WTC11 (cell line): ENCODE measurements around the gene CEP72. TPM values are rescaled to one million over a fixed set of nuclear protein-coding genes. Genes with fewer than 3 reads are reported as not detected.

Source experiments
- ATAC-seq: fragments of 200-7000 bp; cut with Tn5 transposase; 2 replicates; pipeline ENCODE4 v1.10.0; 2021; ENCODE audit warnings: mild to moderate bottlenecking, moderate library complexity
- CTCF ChIA-PET: fragments of 300-600 bp; sonication (Branson Sonifier 250); formaldehyde crosslinking; loops from one replicate; lab custom pipeline; 2021; ENCODE audit warnings: antibody characterized with exemption; lab: Charles Lee
- POLR2A ChIA-PET: fragments of 350-600 bp; sonication (Branson Sonifier 250); formaldehyde crosslinking; loops from one replicate; lab custom pipeline; 2021; ENCODE audit warnings: antibody characterized with exemption; lab: Charles Lee
- DNase-seq: peaks from one replicate; pipeline ENCODE4 v3.0.0; 2021; ENCODE audit warnings: low spot score
- H3K27ac Mint-ChIP-seq: 2 replicates; pipeline ENCODE4 v1.8.0; 2021; ENCODE audit warnings: mixed read lengths
- H3K27me3 Mint-ChIP-seq: 2 replicates; pipeline ENCODE4 v1.8.0; 2021; ENCODE audit warnings: low read depth, mild to moderate bottlenecking, moderate library complexity, mixed read lengths
- H3K36me3 Mint-ChIP-seq: 2 replicates; pipeline ENCODE4 v1.8.0; 2021; ENCODE audit warnings: mixed read lengths
- H3K4me1 Mint-ChIP-seq: 2 replicates; pipeline ENCODE4 v1.8.0; 2022; ENCODE audit warnings: mixed read lengths
- H3K4me3 Mint-ChIP-seq: 2 replicates; pipeline ENCODE4 v1.8.0; 2021; ENCODE audit warnings: mild to moderate bottlenecking, moderate library complexity, mixed read lengths
- H3K9me3 Mint-ChIP-seq: 2 replicates; pipeline ENCODE4 v1.8.0; 2021; ENCODE audit warnings: mixed read lengths
- CBFB ChIP-seq: sonication (generic); formaldehyde crosslinking; IDR thresholded peaks from 2 replicates; pipeline ENCODE4 v1.8.1; 2022; ENCODE audit warnings: mild to moderate bottlenecking, low read depth, missing genetic modification reagents
- CREM ChIP-seq: sonication (generic); formaldehyde crosslinking; IDR thresholded peaks from 2 replicates; pipeline ENCODE4 v1.8.1; 2022; ENCODE audit warnings: mild to moderate bottlenecking, missing genetic modification reagents, moderate library complexity
- NR2C2 ChIP-seq: sonication (generic); formaldehyde crosslinking; IDR thresholded peaks from 2 replicates; pipeline ENCODE4 v1.8.0; 2022; ENCODE audit warnings: mild to moderate bottlenecking, missing genetic modification reagents
- RELA ChIP-seq: sonication (generic); formaldehyde crosslinking; IDR thresholded peaks from 2 replicates; pipeline ENCODE4 v1.8.1; 2022; ENCODE audit warnings: missing genetic modification reagents, mild to moderate bottlenecking, borderline replicate concordance
- ZNF423 ChIP-seq: fragments of 250-450 bp; sonication (Bioruptor Pico); IDR thresholded peaks from 2 replicates; pipeline ENCODE4 v2.1.2; 2022; ENCODE audit warnings: mild to moderate bottlenecking, moderate library complexity
- ZNF425 ChIP-seq: fragments of 250-450 bp; sonication (Bioruptor Pico); conservative IDR thresholded peaks from 2 replicates; pipeline ENCODE4 v1.9.0; 2021; ENCODE audit warnings: mild to moderate bottlenecking
- ZNF532 ChIP-seq: fragments of 250-450 bp; sonication (Bioruptor Pico); IDR thresholded peaks from 2 replicates; pipeline ENCODE4 v1.9.0; 2021; ENCODE audit warnings: mild to moderate bottlenecking, borderline replicate concordance
- total RNA-seq: library from RNA; stranded (reverse); gene quantifications from 3 replicates; pipeline ENCODE4 v1.2.3, GENCODE V29; 2021
- TF ChIP-seq, protein P1 (sequence below): sonication (generic); formaldehyde crosslinking; IDR thresholded peaks from 2 replicates; pipeline ENCODE4 v1.8.1; 2022; ENCODE audit warnings: low read depth, missing genetic modification reagents, borderline replicate concordance
- TF ChIP-seq, protein P2 (sequence below): sonication (generic); formaldehyde crosslinking; IDR thresholded peaks from 2 replicates; pipeline ENCODE4 v1.8.1; 2023; ENCODE audit warnings: mild to moderate bottlenecking, missing genetic modification reagents, moderate library complexity
- TF ChIP-seq, protein P3 (sequence below): sonication (generic); formaldehyde crosslinking; IDR thresholded peaks from 2 replicates; pipeline ENCODE4 v1.8.0; 2022; ENCODE audit warnings: mild to moderate bottlenecking, missing genetic modification reagents
- TF ChIP-seq, protein P4 (sequence below): sonication (generic); formaldehyde crosslinking; IDR thresholded peaks from 2 replicates; pipeline ENCODE4 v1.8.0; 2023; ENCODE audit warnings: mild to moderate bottlenecking, missing genetic modification reagents

Gene CEP72
- total RNA-seq, 1 experiment from 2014 or later, result 26.6 TPM

DNA sequence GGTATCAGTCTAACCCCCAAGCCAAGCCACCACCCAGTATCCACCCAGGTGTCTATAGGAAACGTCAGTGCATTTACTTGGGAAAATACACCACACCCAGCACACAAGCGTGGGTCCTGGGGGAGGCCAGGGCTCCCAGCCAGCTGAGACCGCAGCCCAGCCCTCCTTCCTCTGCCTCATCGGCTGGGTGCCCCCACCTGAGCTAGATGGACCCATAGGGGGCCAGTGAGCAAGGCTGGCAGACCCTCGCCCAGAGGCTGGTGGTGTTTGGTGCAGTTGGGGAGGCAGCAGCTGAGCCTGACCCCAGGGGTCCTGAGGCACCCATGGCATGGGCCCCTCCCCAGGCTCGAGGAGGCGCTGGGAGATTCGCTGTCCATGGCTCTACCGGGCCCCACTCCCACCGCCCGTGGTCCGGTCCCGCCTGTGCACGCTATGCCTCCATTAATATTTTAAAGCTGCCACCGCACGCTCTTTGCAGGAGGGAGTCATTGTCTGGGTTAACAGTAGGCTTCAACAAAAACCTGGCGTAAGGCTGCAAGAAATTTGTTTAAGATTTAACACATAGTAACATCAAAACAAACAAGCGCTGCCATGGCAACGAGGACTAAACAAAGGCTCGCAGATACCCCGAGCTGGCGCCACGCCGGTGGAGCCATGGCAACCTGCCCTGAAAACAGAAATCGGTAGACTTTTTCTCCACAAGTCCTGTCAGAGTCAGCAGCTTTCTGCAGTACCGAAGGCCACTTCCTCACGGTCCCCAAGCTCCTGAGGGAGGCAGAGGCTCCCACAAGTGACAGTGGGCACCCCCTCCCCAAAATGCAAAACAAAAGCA is 60.4 kb downstream of the CEP72 start:
- no peak for ATAC-seq
- peaks cover 17% of the 10 kb centered on the region for H3K27me3 Mint-ChIP-seq
- no peak overlapping the region for H3K27ac Mint-ChIP-seq
- no peaks in the 10 kb centered on the region for H3K9me3 Mint-ChIP-seq
- CTCF ChIA-PET, result interaction anchor here (0.8 to 2.1 kb wide), 2 partner anchors 85 to 220 kb away, joined by 4 to 8 read pairs; partner anchors contain the start of genes BRD9 and TRIP13
- TF ChIP-seq ZNF532 (CRISPR knock-in tag), result no peak
- TF ChIP-seq RELA (CRISPR knock-in tag), result no peak
- TF ChIP-seq ZNF423 (CRISPR knock-in tag), result peak; percentile 3; the same call in 1 of the 2 replicates
- TF ChIP-seq ZNF425, result no peak
- TF ChIP-seq, protein P1, sequence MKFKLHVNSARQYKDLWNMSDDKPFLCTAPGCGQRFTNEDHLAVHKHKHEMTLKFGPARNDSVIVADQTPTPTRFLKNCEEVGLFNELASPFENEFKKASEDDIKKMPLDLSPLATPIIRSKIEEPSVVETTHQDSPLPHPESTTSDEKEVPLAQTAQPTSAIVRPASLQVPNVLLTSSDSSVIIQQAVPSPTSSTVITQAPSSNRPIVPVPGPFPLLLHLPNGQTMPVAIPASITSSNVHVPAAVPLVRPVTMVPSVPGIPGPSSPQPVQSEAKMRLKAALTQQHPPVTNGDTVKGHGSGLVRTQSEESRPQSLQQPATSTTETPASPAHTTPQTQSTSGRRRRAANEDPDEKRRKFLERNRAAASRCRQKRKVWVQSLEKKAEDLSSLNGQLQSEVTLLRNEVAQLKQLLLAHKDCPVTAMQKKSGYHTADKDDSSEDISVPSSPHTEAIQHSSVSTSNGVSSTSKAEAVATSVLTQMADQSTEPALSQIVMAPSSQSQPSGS, result no peak
- TF ChIP-seq, protein P2, sequence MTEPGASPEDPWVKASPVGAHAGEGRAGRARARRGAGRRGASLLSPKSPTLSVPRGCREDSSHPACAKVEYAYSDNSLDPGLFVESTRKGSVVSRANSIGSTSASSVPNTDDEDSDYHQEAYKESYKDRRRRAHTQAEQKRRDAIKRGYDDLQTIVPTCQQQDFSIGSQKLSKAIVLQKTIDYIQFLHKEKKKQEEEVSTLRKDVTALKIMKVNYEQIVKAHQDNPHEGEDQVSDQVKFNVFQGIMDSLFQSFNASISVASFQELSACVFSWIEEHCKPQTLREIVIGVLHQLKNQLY (CRISPR knock-in tag), result no peak
- no peak for TF ChIP-seq NR2C2 (CRISPR knock-in tag)
- no peak overlapping the region for H3K4me3 Mint-ChIP-seq
- peak; percentile 75 for DNase-seq
- POLR2A ChIA-PET, result interaction anchor here (1.2 kb wide), 1 partner anchor 85 kb away, joined by 7 read pairs; no protein-coding TSS in a partner anchor
- peaks cover 1% of the 10 kb centered on the region for H3K36me3 Mint-ChIP-seq
- 0 out of 2 replicates have a peak, but pooled peaks cover 5% of the 10 kb centered on the region for H3K4me1 Mint-ChIP-seq

DNA sequence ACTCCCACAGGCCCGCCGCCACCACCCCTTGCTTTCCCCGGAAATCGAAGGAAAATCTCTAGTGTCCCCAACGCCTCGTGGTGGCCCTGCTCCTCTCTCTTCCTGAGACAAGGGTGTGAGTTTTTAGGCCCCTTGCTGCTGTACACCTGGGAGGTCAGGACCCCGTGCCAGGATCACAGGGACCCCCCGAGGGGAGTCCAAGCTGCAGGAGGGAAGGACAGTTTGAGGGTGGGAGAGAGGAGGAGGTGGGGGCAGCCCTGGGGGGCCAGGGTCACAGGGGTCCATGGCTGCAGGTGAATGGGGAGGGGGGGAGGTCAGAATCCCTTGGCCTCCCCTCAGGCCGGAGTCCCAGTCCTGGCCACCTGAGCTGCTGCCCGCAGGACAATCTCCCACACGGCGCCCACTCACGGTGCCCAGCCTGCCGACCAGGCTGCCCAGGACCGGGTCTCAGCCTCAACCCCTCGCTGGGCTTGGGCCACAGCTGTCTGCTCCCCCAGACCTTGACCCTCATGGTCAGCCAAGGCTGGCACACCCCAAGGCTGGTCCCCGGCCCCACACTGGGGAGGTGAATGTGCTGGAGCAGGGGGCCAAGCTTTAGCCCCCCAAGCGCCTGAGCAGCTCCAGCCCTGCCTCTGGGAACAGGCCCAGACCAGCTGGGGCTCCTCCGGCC is 61.2 kb downstream of the CEP72 start:
- Mint-ChIP-seq H3K4me1 (0 out of 2 replicates have a peak, but pooled peaks cover 5% of the 10 kb centered on the region), H3K4me3 (no peak overlapping the region), H3K27me3 (peaks cover 17% of the 10 kb centered on the region), H3K27ac (no peak overlapping the region), H3K36me3 (no peaks in the 10 kb centered on the region), H3K9me3 (no peaks in the 10 kb centered on the region)
- ATAC-seq (no peak), DNase-seq (no peak)
- POLR2A ChIA-PET, result interaction anchor here (1.2 kb wide), 1 partner anchor 84 kb away, joined by 7 read pairs; no protein-coding TSS in a partner anchor
- CTCF ChIA-PET, result interaction anchor here (0.8 to 2.1 kb wide), 2 partner anchors 84 to 219 kb away, joined by 4 to 8 read pairs; partner anchors contain the start of genes BRD9 and TRIP13
- no peak for TF ChIP-seq CREM (CRISPR knock-in tag)
- TF ChIP-seq CBFB (CRISPR knock-in tag), result no peak
- TF ChIP-seq, protein P3, sequence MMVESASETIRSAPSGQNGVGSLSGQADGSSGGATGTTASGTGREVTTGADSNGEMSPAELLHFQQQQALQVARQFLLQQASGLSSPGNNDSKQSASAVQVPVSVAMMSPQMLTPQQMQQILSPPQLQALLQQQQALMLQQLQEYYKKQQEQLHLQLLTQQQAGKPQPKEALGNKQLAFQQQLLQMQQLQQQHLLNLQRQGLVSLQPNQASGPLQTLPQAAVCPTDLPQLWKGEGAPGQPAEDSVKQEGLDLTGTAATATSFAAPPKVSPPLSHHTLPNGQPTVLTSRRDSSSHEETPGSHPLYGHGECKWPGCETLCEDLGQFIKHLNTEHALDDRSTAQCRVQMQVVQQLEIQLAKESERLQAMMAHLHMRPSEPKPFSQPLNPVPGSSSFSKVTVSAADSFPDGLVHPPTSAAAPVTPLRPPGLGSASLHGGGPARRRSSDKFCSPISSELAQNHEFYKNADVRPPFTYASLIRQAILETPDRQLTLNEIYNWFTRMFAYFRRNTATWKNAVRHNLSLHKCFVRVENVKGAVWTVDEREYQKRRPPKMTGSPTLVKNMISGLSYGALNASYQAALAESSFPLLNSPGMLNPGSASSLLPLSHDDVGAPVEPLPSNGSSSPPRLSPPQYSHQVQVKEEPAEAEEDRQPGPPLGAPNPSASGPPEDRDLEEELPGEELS (CRISPR knock-in tag), result no peak
- TF ChIP-seq, protein P4, sequence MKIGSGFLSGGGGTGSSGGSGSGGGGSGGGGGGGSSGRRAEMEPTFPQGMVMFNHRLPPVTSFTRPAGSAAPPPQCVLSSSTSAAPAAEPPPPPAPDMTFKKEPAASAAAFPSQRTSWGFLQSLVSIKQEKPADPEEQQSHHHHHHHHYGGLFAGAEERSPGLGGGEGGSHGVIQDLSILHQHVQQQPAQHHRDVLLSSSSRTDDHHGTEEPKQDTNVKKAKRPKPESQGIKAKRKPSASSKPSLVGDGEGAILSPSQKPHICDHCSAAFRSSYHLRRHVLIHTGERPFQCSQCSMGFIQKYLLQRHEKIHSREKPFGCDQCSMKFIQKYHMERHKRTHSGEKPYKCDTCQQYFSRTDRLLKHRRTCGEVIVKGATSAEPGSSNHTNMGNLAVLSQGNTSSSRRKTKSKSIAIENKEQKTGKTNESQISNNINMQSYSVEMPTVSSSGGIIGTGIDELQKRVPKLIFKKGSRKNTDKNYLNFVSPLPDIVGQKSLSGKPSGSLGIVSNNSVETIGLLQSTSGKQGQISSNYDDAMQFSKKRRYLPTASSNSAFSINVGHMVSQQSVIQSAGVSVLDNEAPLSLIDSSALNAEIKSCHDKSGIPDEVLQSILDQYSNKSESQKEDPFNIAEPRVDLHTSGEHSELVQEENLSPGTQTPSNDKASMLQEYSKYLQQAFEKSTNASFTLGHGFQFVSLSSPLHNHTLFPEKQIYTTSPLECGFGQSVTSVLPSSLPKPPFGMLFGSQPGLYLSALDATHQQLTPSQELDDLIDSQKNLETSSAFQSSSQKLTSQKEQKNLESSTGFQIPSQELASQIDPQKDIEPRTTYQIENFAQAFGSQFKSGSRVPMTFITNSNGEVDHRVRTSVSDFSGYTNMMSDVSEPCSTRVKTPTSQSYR (CRISPR knock-in tag), result no peak
- TF ChIP-seq ZNF532 (CRISPR knock-in tag), result no peak
- 0 out of 2 replicates have a peak, but pooled peaks have one; percentile 3 for TF ChIP-seq ZNF423 (CRISPR knock-in tag)
